K562 (cell line): ENCODE results near the gene ZBTB48. TPM values are rescaled to one million over a fixed set of nuclear protein-coding genes. Genes with fewer than 3 reads are reported as not detected.

Source experiments
- ATAC-seq: fragments of 200-7000 bp; cut with Tn5 transposase; 3 replicates; pipeline ENCODE4 v1.9.1; 2020; ENCODE audit warnings: moderate library complexity
- BruUV-seq: library from RNA; stranded (reverse); fragments of 400-500 nt; replicated peaks from 2 replicates; lab custom pipeline; 2021; lab: Mats Ljungman, UMichigan
- CTCF ChIA-PET: fragments of 300-600 bp; formaldehyde crosslinking; extraction: SDS; loops from one replicate; lab custom pipeline; 2021; ENCODE audit warnings: low intra/inter-chr PET ratio; lab: Yijun Ruan, JAX
- POLR2A ChIA-PET: fragments of 300-600, 350-650 bp; sonication (Branson Sonifier 250); formaldehyde crosslinking; extraction: SDS; loops from one replicate; lab custom pipeline; 2021; ENCODE audit warnings: antibody characterized with exemption, inconsistent platforms; lab: Yijun Ruan, JAX
- DNase-seq, 4 experiments: peaks; one replicate each; pipeline versions ENCODE4 v3.0.0 to v3.0.0-alpha.2; 2011 to 2018; ENCODE audit warnings: low spot score in 3 of 4, mixed read lengths in 3 of 4; ENCODE audit errors: extremely low read depth in 1 of 4
- FAIRE-seq: peaks from 2 replicates; lab custom pipeline; 2011; peaks lifted over from hg19 to GRCh38; lab: Jason Lieb, UNC
- H2AFZ ChIP-seq: 2 replicates; pipeline ENCODE4 v1.6.0; 2011; ENCODE audit warnings: low read depth, low read length, control low read depth, inconsistent platforms
- H3K27ac ChIP-seq: fragments of 200-600 bp; 3 replicates; pipeline ENCODE4 v1.8.0; 2011; ENCODE audit warnings: low read depth, mild to moderate bottlenecking, control low read depth, inconsistent platforms, low read length, moderate library complexity, mixed read lengths; ENCODE audit errors: extremely low read depth
- H3K27me3 ChIP-seq, 2 experiments: fragments of 300-600 bp in 1 of 2; 2 replicates in 1 of 2; 3 replicates in 1 of 2; pipeline versions ENCODE4 v1.6.0 to v1.8.0; 2011; ENCODE audit warnings: inconsistent platforms in 2 of 2, low read length in 2 of 2, mild to moderate bottlenecking in 1 of 2, mixed read lengths in 1 of 2, moderate library complexity in 1 of 2; ENCODE audit not compliant: control insufficient read depth in 2 of 2, insufficient read depth in 2 of 2
- H3K36me3 ChIP-seq: fragments of 300-600 bp; 3 replicates; pipeline ENCODE4 v1.8.0; 2011; ENCODE audit warnings: mild to moderate bottlenecking, low read length, inconsistent platforms; ENCODE audit not compliant: control insufficient read depth, insufficient read depth
- H3K4me1 ChIP-seq, 2 experiments: fragments of 200-600 bp in 1 of 2; replicated peaks in 1 of 2; 2 replicates in 1 of 2; 3 replicates in 1 of 2; pipeline versions ENCODE4 v1.5.1 to v1.8.0; 2011; ENCODE audit warnings: inconsistent platforms in 2 of 2, low read length in 2 of 2, mild to moderate bottlenecking in 1 of 2, mixed read lengths in 1 of 2, moderate library complexity in 1 of 2; ENCODE audit not compliant: control insufficient read depth in 2 of 2, insufficient read depth in 2 of 2
- H3K4me2 ChIP-seq: 2 replicates; pipeline ENCODE4 v1.6.1; 2011; ENCODE audit warnings: low read length, control low read depth, inconsistent platforms, mixed read lengths; ENCODE audit not compliant: insufficient read depth
- H3K4me3 ChIP-seq: fragments of 200-600 bp; sonication (generic), shearing (Covaris generic); 2 replicates; pipeline ENCODE4 v1.5.1; 2016; ENCODE audit warnings: control low read depth, inconsistent platforms
- H3K79me2 ChIP-seq: fragments of 200-600 bp; 3 replicates; pipeline ENCODE4 v1.8.0; 2011; ENCODE audit warnings: low read length, inconsistent platforms; ENCODE audit not compliant: control insufficient read depth, insufficient read depth
- H3K9ac ChIP-seq, 2 experiments: 2 replicates each; pipeline versions ENCODE4 v1.6.0 to v1.6.1; 2011; ENCODE audit warnings: low read depth in 2 of 2, low read length in 2 of 2, control low read depth in 1 of 2, inconsistent platforms in 1 of 2, mild to moderate bottlenecking in 1 of 2, mixed read lengths in 1 of 2; ENCODE audit not compliant: insufficient read depth in 1 of 2
- H3K9me1 ChIP-seq: one replicate; pipeline ENCODE4 v1.6.0; 2011; ENCODE audit warnings: inconsistent platforms, mild to moderate bottlenecking, low read length, moderate library complexity; ENCODE audit not compliant: control insufficient read depth, insufficient read depth
- H3K9me3 ChIP-seq: replicated peaks from 2 replicates; pipeline ENCODE4 v1.5.1; 2011; ENCODE audit warnings: low read depth, low read length, inconsistent platforms; ENCODE audit not compliant: control insufficient read depth, insufficient read depth
- H4K20me1 ChIP-seq: replicated peaks from 2 replicates; pipeline ENCODE4 v1.6.1; 2011; ENCODE audit warnings: low read length, inconsistent platforms, mixed read lengths; ENCODE audit not compliant: control insufficient read depth, insufficient read depth
- ARID4B ChIP-seq: sonication (generic); formaldehyde crosslinking; IDR thresholded peaks from 2 replicates; pipeline ENCODE4 v1.8.0; 2022; ENCODE audit warnings: mild to moderate bottlenecking, missing genetic modification reagents
- DPF2 ChIP-seq: fragments of 450-650 bp; IDR thresholded peaks from 2 replicates; pipeline ENCODE4 v1.6.1; 2016
- FOS ChIP-seq: IDR thresholded peaks from 3 replicates; pipeline ENCODE4 v1.6.1; 2011; ENCODE audit not compliant: insufficient read length; ENCODE audit errors: extremely low read depth
- USF1 ChIP-seq: sonication (generic); formaldehyde crosslinking; IDR thresholded peaks from 2 replicates; pipeline ENCODE4 v1.9.0; 2022; ENCODE audit warnings: mild to moderate bottlenecking, missing genetic modification reagents
- ZNF778 ChIP-seq: fragments of 450-650 bp; formaldehyde crosslinking; IDR thresholded peaks from 2 replicates; pipeline ENCODE4 v1.4.0; 2020; ENCODE audit warnings: mild to moderate bottlenecking, moderate library complexity
- WGBS: fragments of 100-300 bp; shearing (Covaris generic); methylation state at CpG from one replicate; pipeline ENCODE4 v1.1.6; 2016; ENCODE audit warnings: low coverage, mixed read lengths; ENCODE audit not compliant: insufficient coverage; ENCODE audit errors: missing lambda C conversion rate; 5-methylcytosine and 5-hydroxymethylcytosine counted together
- in situ Hi-C: fragments of 300-500 bp; cut with MboI; formaldehyde crosslinking; loops from 4 replicates; pipeline ENCODE4 v1.15.0; 2018; ENCODE audit warnings: inconsistent platforms, mixed read lengths
- intact Hi-C: fragments of 100-400 bp; cut with micrococcal nuclease; formaldehyde crosslinking; loops from 2 replicates; pipeline ENCODE4 v1.14.2; 2022
- polyA plus RNA-seq, 8 experiments: library from polyadenylated mRNA; depleted of rRNA in 4 of 8; stranded (reverse) in 5 of 8; unstranded in 3 of 8; fragments of >200 nt; fragmentation: Nextera tagmentation in 2 of 8; fragmentation: Illumina TruSeq in 1 of 8; extraction: Ambion mirVana in 2 of 8; extraction: Trizol in 1 of 8; gene quantifications; 2 replicates each; pipeline versions ENCODE4 v1.2.1 to v1.2.3, GENCODE V29; 2011 to 2014; ENCODE audit warnings: inconsistent platforms in 1 of 8, missing spikeins in 1 of 8
- total RNA-seq, 7 experiments: library from RNA; depleted of rRNA in 6 of 7; stranded (reverse); fragments of >200 nt in 6 of 7; fragmentation: Illumina TruSeq in 2 of 7; extraction: Trizol in 2 of 7; gene quantifications; 2 replicates each; pipeline versions ENCODE4 v1.2.1 to v1.2.3, GENCODE V29; 2011 to 2021; ENCODE audit warnings: low replicate concordance in 1 of 7
- TF ChIP-seq, protein P1 (sequence below): fragments of 450-650 bp; formaldehyde crosslinking; IDR thresholded peaks from 2 replicates; pipeline ENCODE4 v1.4.0; 2022; ENCODE audit warnings: mild to moderate bottlenecking, moderate library complexity
- TF ChIP-seq, protein P2 (sequence below): fragments of 450-650 bp; formaldehyde crosslinking; conservative IDR thresholded peaks from 2 replicates; pipeline ENCODE4 v1.4.0; 2022; ENCODE audit warnings: mild to moderate bottlenecking, missing genetic modification characterization

ZBTB48 gene
- total and polyA plus RNA-seq, 9 of the 15 experiments (the other 6 are each of a cell fraction or from before 2014, with no cell fraction given): 1.9 to 66.9 (median 29.5) TPM

- FAIRE-seq: no peak
- WGBS: 99% methylated on average over 4 of the region's 4 CpGs
- DNase-seq: peak in 1 of 4 experiments; percentile 3
- no peaks in the 10 kb centered on the region for H3K9me1 ChIP-seq
- ATAC-seq: no peak
- no peak overlapping the region for H3K4me3 ChIP-seq
- BruUV-seq: no TSS peak
- no peak overlapping the region for H3K4me2 ChIP-seq
- no peaks in the 10 kb centered on the region for H3K4me1 ChIP-seq
- in situ Hi-C loops (no loop called here), intact Hi-C loops (no loop called here)
- H3K27ac ChIP-seq: no peak overlapping the region
- peaks cover 14% of the 10 kb centered on the region; the same call in 2 of the 3 replicates for H3K79me2 ChIP-seq
- no peak overlapping the region for H2AFZ ChIP-seq
- H3K36me3 ChIP-seq: peaks cover 88% of the 10 kb centered on the region
- ChIA-PET POLR2A (interaction anchor here (0.6 to 5.5 kb wide), 4 partner anchors 12 to 54 kb away, joined by 3 to 48 read pairs (median 4); no protein-coding TSS in a partner anchor), CTCF (no interaction called here)
- no peak overlapping the region for H3K9ac ChIP-seq
- TF ChIP-seq FOS (no peak), USF1 (CRISPR knock-in tag) (0 out of 2 replicates have a peak, but pooled peaks have one; percentile 8)
- TF ChIP-seq, all 486 proteins: peak for 1
- Histone ChIP-seq H4K20me1 (peaks cover 5% of the 10 kb centered on the region; the same call in 1 of the 2 replicates), H3K27me3 (no peaks in the 10 kb centered on the region), H3K9me3 (no peaks in the 10 kb centered on the region)
Observed at GRCh38 chr1:6535214-6535613, 44.6 kb upstream of the ZBTB48 start.

- ATAC-seq (no peak), FAIRE-seq (no peak), DNase-seq (no peak)
- H3K9me1 ChIP-seq: no peaks in the 10 kb centered on the region
- ChIA-PET POLR2A (interaction anchor here (0.6 to 5.5 kb wide), 7 partner anchors 11 to 145 kb away, joined by 3 to 48 read pairs (median 4); partner anchors contain the start of genes NOL9 and TAS1R1), CTCF (no interaction called here)
- H3K9ac ChIP-seq: no peak overlapping the region
- no peaks in the 10 kb centered on the region for H3K9me3 ChIP-seq
- H3K27ac ChIP-seq: no peak overlapping the region
- H4K20me1 ChIP-seq: peaks cover 5% of the 10 kb centered on the region; the same call in 1 of the 2 replicates
- H3K4me1 ChIP-seq: no peaks in the 10 kb centered on the region
- WGBS: 80% methylated on average over 5 of the region's 5 CpGs
- no peak overlapping the region for H3K4me2 ChIP-seq
- BruUV-seq: no TSS peak
- intact Hi-C loops (no loop called here), in situ Hi-C loops (no loop called here)
- H3K27me3 ChIP-seq: no peaks in the 10 kb centered on the region
- H3K79me2 ChIP-seq: peaks cover 14% of the 10 kb centered on the region; the same call in 2 of the 3 replicates
- H3K36me3 ChIP-seq: peaks cover 89% of the 10 kb centered on the region
- no peak overlapping the region for H3K4me3 ChIP-seq
- no peak overlapping the region for H2AFZ ChIP-seq
- no peak for TF ChIP-seq DPF2
- TF ChIP-seq, protein P1, sequence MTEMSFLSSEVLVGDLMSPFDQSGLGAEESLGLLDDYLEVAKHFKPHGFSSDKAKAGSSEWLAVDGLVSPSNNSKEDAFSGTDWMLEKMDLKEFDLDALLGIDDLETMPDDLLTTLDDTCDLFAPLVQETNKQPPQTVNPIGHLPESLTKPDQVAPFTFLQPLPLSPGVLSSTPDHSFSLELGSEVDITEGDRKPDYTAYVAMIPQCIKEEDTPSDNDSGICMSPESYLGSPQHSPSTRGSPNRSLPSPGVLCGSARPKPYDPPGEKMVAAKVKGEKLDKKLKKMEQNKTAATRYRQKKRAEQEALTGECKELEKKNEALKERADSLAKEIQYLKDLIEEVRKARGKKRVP (CRISPR knock-in tag): no peak
- TF ChIP-seq ARID4B: no peak
- TF ChIP-seq ZNF778 (CRISPR knock-in tag): no peak
- TF ChIP-seq, protein P2, sequence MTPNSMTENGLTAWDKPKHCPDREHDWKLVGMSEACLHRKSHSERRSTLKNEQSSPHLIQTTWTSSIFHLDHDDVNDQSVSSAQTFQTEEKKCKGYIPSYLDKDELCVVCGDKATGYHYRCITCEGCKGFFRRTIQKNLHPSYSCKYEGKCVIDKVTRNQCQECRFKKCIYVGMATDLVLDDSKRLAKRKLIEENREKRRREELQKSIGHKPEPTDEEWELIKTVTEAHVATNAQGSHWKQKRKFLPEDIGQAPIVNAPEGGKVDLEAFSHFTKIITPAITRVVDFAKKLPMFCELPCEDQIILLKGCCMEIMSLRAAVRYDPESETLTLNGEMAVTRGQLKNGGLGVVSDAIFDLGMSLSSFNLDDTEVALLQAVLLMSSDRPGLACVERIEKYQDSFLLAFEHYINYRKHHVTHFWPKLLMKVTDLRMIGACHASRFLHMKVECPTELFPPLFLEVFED (CRISPR knock-in tag): no peak
Observed at GRCh38 chr1:6536291-6536690, 43.5 kb upstream of the ZBTB48 start.
